BJ (cell line): Measurements from ENCODE around the gene EVX2. TPM values are rescaled to one million over a fixed set of nuclear protein-coding genes. Genes with fewer than 3 reads are reported as not detected.

Source experiments
- CTCF ChIA-PET: fragments of 350-600 bp; formaldehyde crosslinking; extraction: SDS; loops from one replicate; lab custom pipeline; 2021; ENCODE audit warnings: antibody characterized with exemption, inconsistent platforms; lab: Yijun Ruan, JAX
- POLR2A ChIA-PET: fragments of 300-600 bp; sonication (Branson Sonifier 250); formaldehyde crosslinking; extraction: SDS; loops from one replicate; lab custom pipeline; 2021; ENCODE audit warnings: antibody characterized with exemption; lab: Charles Lee
- DNase-seq: peaks from one replicate; pipeline ENCODE4 v3.0.0-alpha.2; 2011; ENCODE audit warnings: low read depth
- H3K27me3 ChIP-seq: 2 replicates; pipeline ENCODE4 v1.6.0; 2011; ENCODE audit warnings: low read length; ENCODE audit not compliant: control insufficient read depth, insufficient read depth
- H3K36me3 ChIP-seq: 2 replicates; pipeline ENCODE4 v1.5.1; 2011; ENCODE audit warnings: low read length; ENCODE audit not compliant: control insufficient read depth, insufficient read depth
- H3K4me3 ChIP-seq: 2 replicates; pipeline ENCODE4 v1.5.1; 2011; ENCODE audit warnings: low read depth, mild to moderate bottlenecking, control low read depth, low read length
- polyA plus RNA-seq: library from polyadenylated mRNA; depleted of rRNA; stranded (reverse); fragments of >200 nt; gene quantifications from 2 replicates; pipeline ENCODE4 v1.2.3, GENCODE V29; 2011
- TF ChIP-seq, protein P1 (sequence below): IDR thresholded peaks from 2 replicates; pipeline ENCODE4 v1.5.1; 2011; ENCODE audit warnings: low read depth, mild to moderate bottlenecking, control low read depth, inconsistent platforms, low read length, moderate library complexity; ENCODE audit not compliant: insufficient read depth

EVX2 gene
- polyA plus RNA-seq, 1 experiment = not detected

GRCh38 chr2:176130957-176131847 is 47.4 kb upstream of the EVX2 start:
- POLR2A ChIA-PET = no interaction called here
- peaks cover 41% of the 10 kb centered on the region for H3K27me3 ChIP-seq
- peak overlapping the region; percentile 42 for H3K4me3 ChIP-seq
- no peak for DNase-seq
- TF ChIP-seq, protein P1, sequence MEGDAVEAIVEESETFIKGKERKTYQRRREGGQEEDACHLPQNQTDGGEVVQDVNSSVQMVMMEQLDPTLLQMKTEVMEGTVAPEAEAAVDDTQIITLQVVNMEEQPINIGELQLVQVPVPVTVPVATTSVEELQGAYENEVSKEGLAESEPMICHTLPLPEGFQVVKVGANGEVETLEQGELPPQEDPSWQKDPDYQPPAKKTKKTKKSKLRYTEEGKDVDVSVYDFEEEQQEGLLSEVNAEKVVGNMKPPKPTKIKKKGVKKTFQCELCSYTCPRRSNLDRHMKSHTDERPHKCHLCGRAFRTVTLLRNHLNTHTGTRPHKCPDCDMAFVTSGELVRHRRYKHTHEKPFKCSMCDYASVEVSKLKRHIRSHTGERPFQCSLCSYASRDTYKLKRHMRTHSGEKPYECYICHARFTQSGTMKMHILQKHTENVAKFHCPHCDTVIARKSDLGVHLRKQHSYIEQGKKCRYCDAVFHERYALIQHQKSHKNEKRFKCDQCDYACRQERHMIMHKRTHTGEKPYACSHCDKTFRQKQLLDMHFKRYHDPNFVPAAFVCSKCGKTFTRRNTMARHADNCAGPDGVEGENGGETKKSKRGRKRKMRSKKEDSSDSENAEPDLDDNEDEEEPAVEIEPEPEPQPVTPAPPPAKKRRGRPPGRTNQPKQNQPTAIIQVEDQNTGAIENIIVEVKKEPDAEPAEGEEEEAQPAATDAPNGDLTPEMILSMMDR = no peak
- CTCF ChIA-PET = interaction anchor here (0.9 to 9.3 kb wide), 8 partner anchors 9 to 1017 kb away, joined by 3 to 149 read pairs (median 10); no protein-coding TSS in a partner anchor
- H3K36me3 ChIP-seq = no peaks in the 10 kb centered on the region

DNA sequence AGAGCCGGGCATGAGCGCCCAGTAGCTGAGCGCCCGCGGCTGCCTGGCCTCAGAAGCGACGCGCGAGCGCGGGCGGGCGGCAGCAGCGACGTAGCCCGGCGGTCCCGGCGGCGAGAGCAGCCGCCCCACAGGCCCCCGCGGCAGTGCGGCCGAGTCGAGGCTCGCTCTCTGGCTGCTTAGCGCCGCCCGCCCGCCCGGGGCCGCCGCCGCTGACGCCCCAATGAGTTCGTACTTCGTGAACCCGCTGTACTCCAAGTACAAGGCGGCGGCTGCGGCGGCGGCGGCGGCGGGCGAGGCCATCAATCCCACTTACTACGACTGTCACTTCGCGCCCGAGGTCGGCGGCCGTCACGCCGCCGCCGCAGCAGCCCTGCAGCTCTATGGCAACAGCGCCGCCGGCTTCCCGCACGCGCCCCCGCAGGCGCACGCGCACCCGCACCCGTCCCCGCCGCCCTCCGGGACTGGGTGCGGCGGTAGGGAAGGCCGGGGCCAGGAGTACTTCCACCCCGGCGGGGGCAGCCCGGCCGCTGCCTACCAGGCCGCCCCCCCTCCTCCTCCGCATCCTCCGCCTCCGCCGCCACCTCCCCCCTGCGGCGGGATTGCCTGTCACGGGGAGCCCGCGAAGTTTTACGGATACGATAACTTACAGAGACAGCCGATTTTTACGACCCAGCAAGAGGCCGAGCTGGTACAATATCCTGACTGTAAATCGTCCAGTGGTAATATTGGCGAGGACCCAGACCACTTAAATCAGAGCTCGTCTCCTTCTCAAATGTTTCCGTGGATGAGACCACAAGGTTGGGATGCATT is 46.6 kb upstream of the EVX2 start:
- TF ChIP-seq, protein P1 = no peak
- POLR2A ChIA-PET = no interaction called here
- DNase-seq = no peak
- Histone ChIP-seq H3K36me3 (no peaks in the 10 kb centered on the region; the same call in 1 of the 2 replicates), H3K27me3 (peaks cover 37% of the 10 kb centered on the region), H3K4me3 (peak overlapping the region; percentile 42)
- CTCF ChIA-PET = interaction anchor here (0.9 to 9.3 kb wide), 8 partner anchors 10 to 1018 kb away, joined by 3 to 149 read pairs (median 12); no protein-coding TSS in a partner anchor

DNA sequence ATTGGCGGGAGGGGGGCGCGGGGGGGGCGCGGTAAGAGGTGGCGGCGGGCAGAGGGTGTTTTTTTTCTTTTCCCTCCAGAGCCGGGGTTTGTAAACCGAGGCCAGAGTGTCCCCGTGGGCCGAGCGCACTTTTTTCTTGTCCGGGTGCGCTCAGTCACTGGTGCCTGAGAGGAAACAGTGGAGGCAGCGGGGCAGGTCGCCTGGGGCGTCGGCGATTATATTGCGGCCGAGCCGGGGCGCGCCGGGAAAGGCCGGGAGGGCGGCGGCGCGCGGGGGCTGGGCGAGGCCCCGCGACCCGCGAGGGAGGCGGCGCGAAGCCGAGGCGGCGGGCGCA is 46.0 kb upstream of the EVX2 start:
- POLR2A ChIA-PET = no interaction called here
- DNase-seq = no peak
- peak overlapping the region; percentile 42 for H3K4me3 ChIP-seq

DNA sequence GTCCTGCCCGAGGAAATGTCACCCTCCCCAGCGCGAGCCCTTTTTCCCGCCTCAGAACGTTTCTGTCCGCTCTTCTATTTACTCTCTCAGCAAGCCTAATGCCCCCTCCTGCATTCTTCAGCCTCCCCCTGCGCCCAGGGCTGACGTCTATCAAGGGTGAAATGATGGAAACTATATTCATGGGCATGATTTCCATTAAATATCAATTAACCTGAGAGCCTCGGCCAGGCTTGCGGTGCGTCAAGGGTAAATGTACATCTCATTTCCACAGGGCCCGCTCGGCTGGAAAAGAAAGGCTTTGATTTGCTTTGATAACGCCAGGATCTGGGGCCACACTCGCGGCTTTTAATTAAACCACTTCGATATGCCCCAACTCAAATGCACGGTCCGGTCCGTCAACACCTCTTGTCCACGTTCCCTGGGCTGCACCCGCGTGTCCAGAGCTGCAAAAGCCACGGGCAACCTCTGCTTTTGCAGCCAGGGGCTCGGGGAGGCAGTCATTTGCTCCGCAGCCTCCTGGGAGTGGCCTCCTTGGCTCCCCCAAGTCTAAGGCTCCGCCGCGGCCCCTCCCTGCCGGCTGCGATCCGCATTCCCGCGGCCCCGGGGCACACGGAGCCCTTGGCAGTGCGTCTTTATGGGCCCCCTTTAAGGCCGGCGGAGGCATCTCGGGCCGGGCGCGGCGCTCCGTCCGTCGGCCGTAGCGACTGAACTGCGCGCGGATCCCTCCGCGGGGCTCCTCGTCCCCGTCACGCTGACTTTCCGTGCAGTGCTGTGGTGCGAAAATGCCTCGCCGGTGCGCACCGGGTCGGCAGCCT is 45.4 kb upstream of the EVX2 start, which contains the start of gene HOXD8:
HOXD8 (plus strand) TSS at position 724 of the 815 bp plus-strand sequence. CDS start 662 bp downstream, outside the sequence.
- DNase-seq = no peak
- Histone ChIP-seq H3K36me3 (no peaks in the 10 kb centered on the region; the same call in 1 of the 2 replicates), H3K4me3 (peak within 1 kb of the TSS; percentile 42), H3K27me3 (peaks cover 33% of the 10 kb centered on the region)
- CTCF ChIA-PET = interaction anchor here (1.3 to 9.3 kb wide), 6 partner anchors 11 to 524 kb away, joined by 3 to 149 read pairs (median 14); no protein-coding TSS in a partner anchor
- POLR2A ChIA-PET = no interaction called here
- TF ChIP-seq, protein P1 = no peak

More for the DNA sequence above, 46.0 kb upstream of the EVX2 start:
- CTCF ChIA-PET = interaction anchor here (1.5 to 9.3 kb wide), 4 partner anchors 10 to 523 kb away, joined by 9 to 149 read pairs (median 20); no protein-coding TSS in a partner anchor
- no peaks in the 10 kb centered on the region; the same call in 1 of the 2 replicates for H3K36me3 ChIP-seq
- H3K27me3 ChIP-seq = peaks cover 37% of the 10 kb centered on the region
- TF ChIP-seq, protein P1 = no peak
